IMR-90 (cell line): ENCODE data around the gene HDGFL2. TPM values are rescaled to one million over a fixed set of nuclear protein-coding genes. Genes with fewer than 3 reads are reported as not detected.

ENCODE experiments used
- ATAC-seq: fragments of 200-7000 bp; cut with Tn5 transposase; 2 replicates; pipeline ENCODE4 v1.9.1; 2020; ENCODE audit warnings: low read depth, mild to moderate bottlenecking, moderate library complexity
- BruUV-seq: library from RNA; stranded (reverse); fragments of 400-500 nt; replicated peaks from 2 replicates; lab custom pipeline; 2021; lab: Mats Ljungman, UMichigan
- CTCF ChIA-PET: fragments of 300-600 bp; formaldehyde crosslinking; extraction: SDS; loops from one replicate; lab custom pipeline; 2021; ENCODE audit warnings: antibody characterized with exemption; lab: Yijun Ruan, JAX
- POLR2A ChIA-PET: fragments of 300-600 bp; sonication (Branson Sonifier 250); formaldehyde crosslinking; loops from one replicate; lab custom pipeline; 2022; ENCODE audit warnings: antibody characterized with exemption; ENCODE audit not compliant: unreplicated experiment; lab: Charles Lee
- DNase-seq: peaks from one replicate; pipeline ENCODE4 v3.0.0; 2013
- H2AFZ ChIP-seq: replicated peaks from 2 replicates; pipeline ENCODE3; 2013; ENCODE audit warnings: low read length, mild to moderate bottlenecking; ENCODE audit not compliant: poor library complexity
- H2AK5ac ChIP-seq: 2 replicates; pipeline ENCODE4 v1.6.1; 2013; ENCODE audit warnings: low read depth, low read length, inconsistent platforms
- H2AK9ac ChIP-seq: replicated peaks from 2 replicates; pipeline ENCODE3; 2013; ENCODE audit warnings: mild to moderate bottlenecking, low read depth, low read length, moderate library complexity; ENCODE audit not compliant: poor library complexity
- H2BK120ac ChIP-seq: 2 replicates; pipeline ENCODE4 v1.6.1; 2013; ENCODE audit warnings: low read depth, low read length, inconsistent platforms
- H2BK15ac ChIP-seq: 3 replicates; pipeline ENCODE4 v1.6.1; 2013; ENCODE audit warnings: low read depth, low read length, inconsistent platforms
- H2BK20ac ChIP-seq: 2 replicates; pipeline ENCODE4 v1.6.1; 2013; ENCODE audit warnings: low read depth, mild to moderate bottlenecking, inconsistent platforms, low read length, moderate library complexity
- H2BK5ac ChIP-seq: 2 replicates; pipeline ENCODE4 v1.6.1; 2013; ENCODE audit warnings: mild to moderate bottlenecking, low read depth, low read length, inconsistent platforms; ENCODE audit not compliant: poor library complexity, severe bottlenecking
- H3K14ac ChIP-seq: replicated peaks from 2 replicates; pipeline ENCODE4 v1.6.1; 2013; ENCODE audit warnings: low read depth, low read length, inconsistent platforms
- H3K18ac ChIP-seq: 2 replicates; pipeline ENCODE4 v1.6.1; 2013; ENCODE audit warnings: low read depth, low read length, control low read depth
- H3K23ac ChIP-seq: 2 replicates; pipeline ENCODE4 v1.6.1; 2013; ENCODE audit warnings: low read depth, low read length, inconsistent platforms
- H3K27ac ChIP-seq: 2 replicates; pipeline ENCODE4 v1.5.1; 2013; ENCODE audit warnings: mild to moderate bottlenecking, control low read depth, low read length; ENCODE audit not compliant: insufficient read depth
- H3K27me3 ChIP-seq: 2 replicates; pipeline ENCODE4 v1.6.1; 2013; ENCODE audit warnings: low read length; ENCODE audit not compliant: control insufficient read depth, insufficient read depth
- H3K36me3 ChIP-seq: 2 replicates; pipeline ENCODE4 v1.6.1; 2013; ENCODE audit warnings: low read length, mixed read lengths; ENCODE audit not compliant: control insufficient read depth, insufficient read depth
- H3K4ac ChIP-seq: 2 replicates; pipeline ENCODE4 v1.6.1; 2013; ENCODE audit warnings: low read depth, low read length, inconsistent platforms
- H3K4me1 ChIP-seq: 2 replicates; pipeline ENCODE4 v1.6.1; 2013; ENCODE audit warnings: low read length, mixed read lengths; ENCODE audit not compliant: control insufficient read depth, insufficient read depth
- H3K4me2 ChIP-seq: 2 replicates; pipeline ENCODE4 v1.6.1; 2013; ENCODE audit warnings: low read depth, mild to moderate bottlenecking, control low read depth, low read length, moderate library complexity
- H3K4me3 ChIP-seq: 2 replicates; pipeline ENCODE4 v1.5.1; 2013; ENCODE audit warnings: low read depth, mild to moderate bottlenecking, control low read depth, low read length, moderate library complexity; ENCODE audit not compliant: insufficient read depth
- H3K56ac ChIP-seq: 2 replicates; pipeline ENCODE4 v1.6.1; 2013; ENCODE audit warnings: low read length, inconsistent platforms; ENCODE audit not compliant: insufficient read depth; ENCODE audit errors: extremely low read depth
- H3K79me1 ChIP-seq, 2 experiments: 2 replicates each; pipeline ENCODE4 v1.6.1; 2013; ENCODE audit warnings: low read length in 2 of 2, inconsistent platforms in 1 of 2, low read depth in 1 of 2
- H3K9ac ChIP-seq: 2 replicates; pipeline ENCODE4 v1.6.1; 2013; ENCODE audit warnings: low read depth, low read length, control low read depth
- H3K9me1 ChIP-seq: 2 replicates; pipeline ENCODE4 v1.6.1; 2013; ENCODE audit warnings: low read length, inconsistent platforms; ENCODE audit not compliant: insufficient read depth
- H3K9me3 ChIP-seq: 2 replicates; pipeline ENCODE4 v1.6.1; 2013; ENCODE audit warnings: low read length; ENCODE audit not compliant: control insufficient read depth, insufficient read depth
- H4K20me1 ChIP-seq: 2 replicates; pipeline ENCODE4 v1.6.1; 2013; ENCODE audit warnings: low read length, inconsistent platforms; ENCODE audit not compliant: insufficient read depth
- H4K5ac ChIP-seq: 2 replicates; pipeline ENCODE4 v1.6.1; 2013; ENCODE audit warnings: mild to moderate bottlenecking, low read depth, low read length, control low read depth
- H4K8ac ChIP-seq, 2 experiments: 2 replicates each; pipeline ENCODE4 v1.6.1; 2013; ENCODE audit warnings: low read depth in 2 of 2, low read length in 2 of 2, control low read depth in 1 of 2, inconsistent platforms in 1 of 2
- H4K91ac ChIP-seq: 2 replicates; pipeline ENCODE4 v1.6.1; 2013; ENCODE audit warnings: low read depth, low read length, inconsistent platforms; ENCODE audit not compliant: insufficient read depth
- BHLHE40 ChIP-seq: fragments of 150-350 bp; IDR thresholded peaks from 2 replicates; pipeline ENCODE4 v1.6.1; 2016; ENCODE audit warnings: mild to moderate bottlenecking, low read depth, low read length
- CHD1 ChIP-seq: IDR thresholded peaks from 2 replicates; pipeline ENCODE4 v1.6.1; 2012; ENCODE audit warnings: low read depth, low read length, improper control_type of control experiment
- FOS ChIP-seq: fragments of 150-350 bp; IDR thresholded peaks from 2 replicates; pipeline ENCODE4 v1.6.1; 2016; ENCODE audit warnings: low read depth, low read length
- MXI1 ChIP-seq: IDR thresholded peaks from 2 replicates; pipeline ENCODE4 v1.6.1; 2012; ENCODE audit warnings: low read depth, mild to moderate bottlenecking, low read length, moderate library complexity, borderline replicate concordance
- POLR2A ChIP-seq: IDR thresholded peaks from 2 replicates; pipeline ENCODE4 v1.6.1; 2012; ENCODE audit warnings: mild to moderate bottlenecking, low read depth, low read length
- RAD21 ChIP-seq: IDR thresholded peaks from 2 replicates; pipeline ENCODE4 v1.6.1; 2012; ENCODE audit warnings: low read length, improper control_type of control experiment
- RCOR1 ChIP-seq: IDR thresholded peaks from 2 replicates; pipeline ENCODE4 v1.6.1; 2012; ENCODE audit warnings: mild to moderate bottlenecking, low read length, improper control_type of control experiment; ENCODE audit not compliant: insufficient replicate concordance
- SMC3 ChIP-seq: fragments of 150-350 bp; IDR thresholded peaks from 2 replicates; pipeline ENCODE4 v1.6.1; 2016; ENCODE audit warnings: low read depth, mild to moderate bottlenecking, antibody characterized with exemption, low read length, moderate library complexity
- WGBS, 2 experiments: methylation state at CpG; one replicate each; pipeline versions ENCODE4 v1.1.5 to v1.1.7; 2013; ENCODE audit warnings: missing lambda C conversion rate in 2 of 2; ENCODE audit not compliant: insufficient read length in 1 of 2; ENCODE audit errors: extremely low coverage in 2 of 2; 5-methylcytosine and 5-hydroxymethylcytosine counted together
- dilution Hi-C: fragments of 300-500 bp; cut with HindIII; formaldehyde crosslinking; loops from one replicate; pipeline ENCODE4 v1.14.3; 2018; ENCODE audit warnings: low sequenced_read_pairs; ENCODE audit not compliant: unreplicated experiment
- in situ Hi-C: fragments of 300-500 bp; cut with MboI; formaldehyde crosslinking; loops from 3 replicates; pipeline ENCODE4 v1.14.3; 2019; ENCODE audit warnings: low sequenced_read_pairs, inconsistent platforms, mixed read lengths
- intact Hi-C: fragments of 100-400 bp; cut with micrococcal nuclease; formaldehyde crosslinking; loops from 2 replicates; pipeline ENCODE4 v1.10.0; 2022
- polyA plus RNA-seq, 3 experiments: library from polyadenylated mRNA; depleted of rRNA; stranded (reverse); fragments of >200 nt; gene quantifications; 2 replicates each; pipeline ENCODE4 v1.2.3, GENCODE V29; 2012; ENCODE audit warnings: low replicate concordance in 1 of 3
- total RNA-seq: library from RNA; depleted of rRNA; stranded (reverse); fragments of >200 nt; gene quantifications from 2 replicates; pipeline ENCODE4 v1.2.3, GENCODE V29; 2012
- TF ChIP-seq, protein P1 (sequence below): fragments of 150-350 bp; IDR thresholded peaks from 2 replicates; pipeline ENCODE4 v1.6.1; 2016; ENCODE audit warnings: low read depth, mild to moderate bottlenecking, low read length, moderate library complexity, borderline replicate concordance

HDGFL2 gene
- total and polyA plus RNA-seq, 2 of the 4 experiments (the other 2 are of a cell fraction): 35.8 to 48.5 TPM

DNA sequence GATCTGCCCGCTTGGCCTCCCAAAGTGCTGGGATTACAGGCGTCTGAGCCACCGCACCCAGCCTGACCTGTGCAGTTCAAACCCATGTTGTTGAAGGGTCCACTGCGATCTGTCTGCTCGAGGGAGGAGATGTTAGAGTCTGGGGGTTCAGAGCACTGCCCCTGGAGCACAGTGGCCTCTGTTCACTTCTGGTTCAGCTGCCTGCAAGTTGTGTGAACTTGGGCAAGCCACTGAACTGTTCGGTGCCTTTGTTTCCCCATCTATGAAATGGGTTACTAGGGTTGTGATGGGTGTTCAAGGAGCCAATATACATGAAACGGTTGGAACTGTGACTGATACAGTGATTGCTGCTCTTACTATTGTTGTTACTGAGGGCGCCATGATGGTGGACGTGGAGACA, 61.2 kb downstream of the HDGFL2 start:
- BruUV-seq: no TSS peak
- no peaks in the 10 kb centered on the region; the same call in 1 of the 2 replicates for H3K4me1 ChIP-seq
- no peak for TF ChIP-seq CHD1
- no peak for TF ChIP-seq RCOR1
- no peak for TF ChIP-seq BHLHE40
- no peak for TF ChIP-seq POLR2A
- TF ChIP-seq, protein P1, sequence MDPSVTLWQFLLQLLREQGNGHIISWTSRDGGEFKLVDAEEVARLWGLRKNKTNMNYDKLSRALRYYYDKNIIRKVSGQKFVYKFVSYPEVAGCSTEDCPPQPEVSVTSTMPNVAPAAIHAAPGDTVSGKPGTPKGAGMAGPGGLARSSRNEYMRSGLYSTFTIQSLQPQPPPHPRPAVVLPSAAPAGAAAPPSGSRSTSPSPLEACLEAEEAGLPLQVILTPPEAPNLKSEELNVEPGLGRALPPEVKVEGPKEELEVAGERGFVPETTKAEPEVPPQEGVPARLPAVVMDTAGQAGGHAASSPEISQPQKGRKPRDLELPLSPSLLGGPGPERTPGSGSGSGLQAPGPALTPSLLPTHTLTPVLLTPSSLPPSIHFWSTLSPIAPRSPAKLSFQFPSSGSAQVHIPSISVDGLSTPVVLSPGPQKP: no peak
- no peak for TF ChIP-seq RAD21
- no peak for TF ChIP-seq FOS
- no peak for TF ChIP-seq SMC3
- TF ChIP-seq MXI1: no peak
- H3K9me3 ChIP-seq: no peaks in the 10 kb centered on the region
- H2AFZ ChIP-seq: no peak overlapping the region
- DNase-seq (no peak), ATAC-seq (no peak)
- H2BK20ac ChIP-seq: no peak overlapping the region
- no peak overlapping the region for H2BK120ac ChIP-seq
- H3K27ac ChIP-seq: no peak overlapping the region
- H3K14ac ChIP-seq: no peak overlapping the region
- no peak overlapping the region for H3K9ac ChIP-seq
- no peak overlapping the region for H2AK5ac ChIP-seq
- WGBS, 2 experiments: 85% methylated on average over 3 of the region's 9 CpGs; no CpG with 5 or more reads in 1 of the 2 experiments
- H3K36me3 ChIP-seq: no peaks in the 10 kb centered on the region
- H3K4ac ChIP-seq: no peak overlapping the region
- no peaks in the 10 kb centered on the region for H3K79me1 ChIP-seq
- H3K4me3 ChIP-seq: no peak overlapping the region
- no peak overlapping the region for H4K8ac ChIP-seq
- intact Hi-C loops: no loop called here
- no peak overlapping the region for H4K5ac ChIP-seq
- no peak overlapping the region for H3K23ac ChIP-seq
- H4K20me1 ChIP-seq: no peaks in the 10 kb centered on the region; the same call in 1 of the 2 replicates
- no peak overlapping the region for H4K91ac ChIP-seq
- H3K27me3 ChIP-seq: peaks cover 48% of the 10 kb centered on the region
- H3K56ac ChIP-seq: no peak overlapping the region
- no peak overlapping the region for H2AK9ac ChIP-seq
- CTCF ChIA-PET: interaction anchor here (0.5 kb wide), 1 partner anchor 32 kb away, joined by 3 read pairs; no protein-coding TSS in a partner anchor
- no peak overlapping the region for H3K4me2 ChIP-seq
- no peak overlapping the region for H2BK5ac ChIP-seq
- no peak overlapping the region for H3K18ac ChIP-seq
- H2BK15ac ChIP-seq: no peak overlapping the region
- no peaks in the 10 kb centered on the region for H3K9me1 ChIP-seq
- dilution Hi-C loops: no loop called here
- in situ Hi-C loops: no loop called here
- POLR2A ChIA-PET: no interaction called here
